ENCODE measurements around the gene PPP1R3C.

GRCh38 chr10:91681361-91682276, 48.7 kb upstream of the PPP1R3C start:
- TF ChIP-seq POLR2A (IDR thresholded peaks at IDR 0.05; ENCODE audit: low read depth, low read length): no peak
- TF ChIP-seq CEBPB (IDR thresholded peaks at IDR 0.05; ENCODE audit: low read depth, low read length): no peak
